Ovary (tissue), 1 donor: Measurements from ENCODE around the gene AFAP1.

Experiments
- EP300 ChIP-seq: sonication (generic); formaldehyde crosslinking; IDR thresholded peaks from one replicate; pipeline ENCODE4 v1.6.1; 2017; ENCODE audit warnings: antibody characterized with exemption
- POLR2A ChIP-seq: fragments of 450-650 bp; IDR thresholded peaks from one replicate; pipeline ENCODE4 v1.6.1; 2017; ENCODE audit warnings: antibody characterized with exemption, mild to moderate bottlenecking, moderate library complexity

DNA sequence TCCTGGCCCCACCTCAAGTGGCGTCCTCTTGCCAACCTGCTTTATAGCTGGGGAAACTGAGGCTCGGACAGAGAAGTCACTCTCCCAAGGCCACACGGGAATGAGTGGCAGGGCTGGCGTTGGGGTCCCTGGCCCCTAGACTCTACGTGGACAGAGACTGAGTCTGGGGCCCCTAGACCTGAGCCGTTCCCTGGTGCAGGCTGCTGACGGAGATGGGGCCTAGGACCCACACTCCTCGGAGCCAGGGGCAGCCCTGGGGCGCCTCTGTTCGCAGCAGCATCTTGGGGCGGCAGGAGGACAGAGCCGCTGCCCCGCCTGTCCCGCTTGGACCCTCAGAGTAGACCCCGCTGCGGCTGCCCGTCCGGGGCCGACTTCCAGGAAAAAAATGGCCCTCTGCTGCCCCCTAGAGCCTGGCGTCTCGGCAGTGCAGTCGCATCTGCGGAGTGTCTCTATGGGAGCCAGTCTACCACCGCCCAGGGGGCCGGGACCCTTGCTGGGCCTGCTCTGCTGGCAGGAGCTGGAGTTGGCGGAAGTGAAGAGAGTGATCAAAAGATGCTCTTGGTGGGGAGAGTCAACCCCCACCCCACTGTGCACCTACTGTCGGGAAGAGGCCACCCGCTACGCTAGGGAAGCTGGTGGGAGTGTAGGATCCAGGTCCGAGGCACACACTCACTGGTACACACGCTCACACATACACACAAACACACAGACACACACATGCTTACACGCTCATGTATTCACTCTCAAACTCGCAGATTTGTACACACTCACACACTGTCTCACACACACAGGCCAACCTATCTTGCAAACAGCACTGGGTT is 220.1 kb downstream of the AFAP1 start:
- TF ChIP-seq EP300 = no peak
- no peak for TF ChIP-seq POLR2A
